Kidney (tissue), 14 donors: ENCODE data around the gene TMEM192. TPM values are rescaled to one million over a fixed set of nuclear protein-coding genes. Genes with fewer than 3 reads are reported as not detected.
"Not testable (repeated sequence)": the region's sequence is repeated elsewhere in the genome, so short reads cannot be mapped to it uniquely, and the experiment has no call there.

Source experiments
- DNase-seq, 5 donors: peaks; one replicate each; pipeline ENCODE4 v3.0.0-alpha.2; 2013 to 2020
- FAIRE-seq: peaks from 2 replicates; lab custom pipeline; 2012; peaks lifted over from hg19 to GRCh38; lab: Jason Lieb, UNC
- H3K27ac ChIP-seq, 2 donors: one replicate each; pipeline ENCODE4 v1.7.0; 2013; ENCODE audit warnings: low read depth in 2 of 2, low read length in 2 of 2, inconsistent platforms in 1 of 2
- H3K27me3 ChIP-seq: one replicate; pipeline ENCODE4 v1.7.1; 2013; ENCODE audit warnings: low read length, inconsistent platforms; ENCODE audit not compliant: control insufficient read depth, insufficient read depth
- H3K36me3 ChIP-seq, 3 donors: one replicate each; pipeline versions ENCODE4 v1.7.0 to v1.7.1; 2013; ENCODE audit warnings: low read length in 3 of 3, control low read depth in 1 of 3, inconsistent platforms in 1 of 3; ENCODE audit not compliant: insufficient read depth in 3 of 3, control insufficient read depth in 2 of 3
- H3K4me1 ChIP-seq, 3 donors: one replicate each; pipeline versions ENCODE4 v1.7.0 to v1.7.1; 2013; ENCODE audit warnings: low read length in 3 of 3, inconsistent platforms in 1 of 3, low read depth in 1 of 3; ENCODE audit not compliant: control insufficient read depth in 2 of 3, insufficient read depth in 2 of 3
- H3K4me3 ChIP-seq, 3 donors: one replicate each; pipeline versions ENCODE4 v1.7.0 to v1.8.1; 2013; ENCODE audit warnings: low read length in 3 of 3, control low read depth in 1 of 3, inconsistent platforms in 1 of 3
- H3K9ac ChIP-seq, 3 donors: one replicate each; pipeline versions ENCODE4 v1.7.0 to v1.7.1; 2013; ENCODE audit warnings: low read length in 3 of 3, control low read depth in 1 of 3, inconsistent platforms in 1 of 3
- H3K9me3 ChIP-seq, 3 donors: one replicate each; pipeline versions ENCODE4 v1.7.0 to v1.7.1; 2013; ENCODE audit warnings: low read length in 3 of 3, control low read depth in 1 of 3, inconsistent platforms in 1 of 3; ENCODE audit not compliant: control insufficient read depth in 2 of 3, insufficient read depth in 1 of 3
- intact Hi-C: fragments of 100-400 bp; cut with DNase I; formaldehyde crosslinking; loops from one replicate; pipeline ENCODE4 v1.11.1; 2022
- polyA plus RNA-seq: library from polyadenylated mRNA; stranded (reverse); fragments of 350-450 nt; fragmentation: Illumina TruSeq; extraction: RNeasy Lipid Tissue Mini Kit (QIAGEN cat#74804); gene quantifications from one replicate; pipeline ENCODE4 v1.2.3, GENCODE V29; 2014; ENCODE audit warnings: low read depth, low replicate concordance; ENCODE audit not compliant: insufficient read depth
- total RNA-seq: library from RNA; stranded (reverse); fragmentation: NEBNext Ultra II Directional; extraction: Animal tissue kit (Norgen Biotek cat#: 25700); gene quantifications from one replicate; pipeline ENCODE4 v1.2.1, GENCODE V29; 2021
- TF ChIP-seq, protein P1 (sequence below): IDR thresholded peaks from 3 replicates; pipeline ENCODE4 v1.5.1; 2012; ENCODE audit warnings: mild to moderate bottlenecking, moderate library complexity, borderline replicate concordance; ENCODE audit not compliant: insufficient read depth; ENCODE audit errors: extremely low read depth
- donor health status: control.
- donor health status: control.
- donor health status: control.
- donor health status: control.
- donor health status: control.
- donor health status: DM: yes; HTN: yes; CAD: no.
- donor health status: Normal renal cell carcinoma (clear cell type).

The TMEM192 gene
- total and polyA plus RNA-seq, 2 donors from 2014 or later: 14.9 to 19.6 TPM

DNA sequence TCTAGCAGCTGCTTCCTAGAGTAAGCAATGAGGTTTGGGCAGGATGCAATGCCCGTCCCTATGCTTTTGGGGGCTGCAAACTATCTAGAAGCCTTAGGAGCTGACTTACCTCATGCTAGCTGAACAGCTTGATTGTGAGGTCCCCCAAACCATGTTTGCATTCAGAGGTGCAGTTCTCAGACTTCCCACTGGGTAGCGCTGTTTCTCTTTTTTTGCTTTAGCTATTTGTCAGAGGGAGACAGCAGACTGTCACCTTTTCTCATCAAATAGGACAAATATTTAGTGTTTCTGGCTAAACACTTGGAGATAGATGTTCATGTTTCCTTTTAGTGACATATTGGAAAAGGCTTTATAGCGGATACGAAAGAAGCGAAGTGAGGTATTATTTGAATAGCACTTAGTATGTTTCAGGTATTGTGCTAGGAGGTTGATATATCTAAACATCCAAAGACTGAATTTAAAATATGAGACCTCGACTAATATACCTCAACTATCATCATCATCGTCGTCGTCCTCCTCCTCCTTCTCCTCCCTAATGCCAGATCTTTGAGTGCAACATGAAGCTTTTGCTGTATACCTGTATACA, 18.7 kb upstream of the TMEM192 start:
- DNase-seq: peak in 4 of 5 donors; percentile 68 to 75 (median 72)

DNA sequence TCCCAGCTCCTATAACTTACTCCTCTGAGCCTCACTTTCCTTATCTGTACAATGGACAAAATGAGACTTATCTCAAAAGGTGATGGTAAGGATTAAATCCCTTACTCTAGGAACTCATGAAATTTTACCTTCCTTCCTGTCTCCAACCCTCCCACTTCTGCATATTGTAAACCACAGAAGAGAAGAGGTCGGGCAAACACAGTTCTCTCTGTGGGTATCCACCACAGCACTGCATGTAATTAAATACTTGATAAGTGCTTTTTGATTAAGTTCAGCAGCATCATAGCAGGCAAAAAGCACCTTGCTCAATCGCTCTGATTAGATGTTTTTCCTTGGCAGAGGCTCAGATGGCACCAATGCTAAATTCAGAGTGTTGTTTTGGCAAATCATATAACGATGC, 17.3 kb upstream of the TMEM192 start:
- no peak overlapping the region for H3K4me3 ChIP-seq
- H3K36me3 ChIP-seq: no peaks in the 10 kb centered on the region
- TF ChIP-seq, protein P1, sequence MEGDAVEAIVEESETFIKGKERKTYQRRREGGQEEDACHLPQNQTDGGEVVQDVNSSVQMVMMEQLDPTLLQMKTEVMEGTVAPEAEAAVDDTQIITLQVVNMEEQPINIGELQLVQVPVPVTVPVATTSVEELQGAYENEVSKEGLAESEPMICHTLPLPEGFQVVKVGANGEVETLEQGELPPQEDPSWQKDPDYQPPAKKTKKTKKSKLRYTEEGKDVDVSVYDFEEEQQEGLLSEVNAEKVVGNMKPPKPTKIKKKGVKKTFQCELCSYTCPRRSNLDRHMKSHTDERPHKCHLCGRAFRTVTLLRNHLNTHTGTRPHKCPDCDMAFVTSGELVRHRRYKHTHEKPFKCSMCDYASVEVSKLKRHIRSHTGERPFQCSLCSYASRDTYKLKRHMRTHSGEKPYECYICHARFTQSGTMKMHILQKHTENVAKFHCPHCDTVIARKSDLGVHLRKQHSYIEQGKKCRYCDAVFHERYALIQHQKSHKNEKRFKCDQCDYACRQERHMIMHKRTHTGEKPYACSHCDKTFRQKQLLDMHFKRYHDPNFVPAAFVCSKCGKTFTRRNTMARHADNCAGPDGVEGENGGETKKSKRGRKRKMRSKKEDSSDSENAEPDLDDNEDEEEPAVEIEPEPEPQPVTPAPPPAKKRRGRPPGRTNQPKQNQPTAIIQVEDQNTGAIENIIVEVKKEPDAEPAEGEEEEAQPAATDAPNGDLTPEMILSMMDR: no peak
- no peaks in the 10 kb centered on the region for H3K4me1 ChIP-seq
- FAIRE-seq (no peak), DNase-seq (no peak)
- no peak overlapping the region for H3K9ac ChIP-seq
- no peaks in the 10 kb centered on the region for H3K27me3 ChIP-seq
- no peaks in the 10 kb centered on the region for H3K9me3 ChIP-seq
- intact Hi-C loops: loop anchor here (10.0 kb wide), 1 partner anchor 215 kb away; no protein-coding TSS in a partner anchor
- no peak overlapping the region for H3K27ac ChIP-seq

More for the DNA sequence above, 18.7 kb upstream of the TMEM192 start:
- no peaks in the 10 kb centered on the region for H3K27me3 ChIP-seq
- TF ChIP-seq, protein P1: peak; percentile 90
- H3K27ac ChIP-seq: no peak overlapping the region
- no peak overlapping the region for H3K4me3 ChIP-seq
- no peaks in the 10 kb centered on the region for H3K9me3 ChIP-seq
- no peaks in the 10 kb centered on the region for H3K4me1 ChIP-seq
- intact Hi-C loops: loop anchor here (10.0 kb wide), 1 partner anchor 213 kb away; no protein-coding TSS in a partner anchor
- no peaks in the 10 kb centered on the region for H3K36me3 ChIP-seq
- FAIRE-seq: no peak
- no peak overlapping the region for H3K9ac ChIP-seq

- FAIRE-seq, H3K4me1 ChIP-seq, intact Hi-C loops, H3K27ac ChIP-seq, H3K9ac ChIP-seq, H3K4me3 ChIP-seq, H3K27me3 ChIP-seq, H3K36me3 ChIP-seq, H3K9me3 ChIP-seq: not testable (repeated sequence)
- peak in 1 of 5 donors; percentile 59 for DNase-seq
Observed at GRCh38 chr4:165125869-165126499, 13.3 kb upstream of the TMEM192 start.

DNA sequence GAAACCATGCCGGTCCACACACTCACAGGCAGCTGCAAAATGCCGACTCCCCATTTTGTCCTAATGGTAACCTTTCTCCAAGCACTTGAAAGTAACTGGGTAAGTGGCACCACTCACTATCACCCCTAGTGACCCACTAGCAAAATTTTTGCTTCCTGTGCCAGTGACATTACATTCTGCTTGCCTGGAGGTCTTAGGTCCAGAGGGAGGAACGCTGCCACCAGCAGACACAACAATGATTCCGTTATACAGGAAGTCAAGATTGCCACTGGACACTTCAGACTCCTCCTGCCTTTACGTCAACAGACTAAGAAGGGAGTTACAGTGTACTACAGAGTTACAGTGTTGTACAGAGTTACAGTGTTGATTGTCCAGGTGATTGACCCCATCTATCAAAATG, 11.8 kb upstream of the TMEM192 start:
- H3K36me3 ChIP-seq: no peaks in the 10 kb centered on the region
- TF ChIP-seq, protein P1: no peak

More for the DNA sequence above, 11.8 kb upstream of the TMEM192 start:
- Histone ChIP-seq H3K9me3 (no peaks in the 10 kb centered on the region), H3K4me3 (peak overlapping the region in 1 of 3 donors; percentile 64), H3K27ac (no peak overlapping the region), H3K4me1 (no peaks in the 10 kb centered on the region), H3K9ac (no peak overlapping the region), H3K27me3 (no peaks in the 10 kb centered on the region)
- DNase-seq (peak in 3 of 5 donors; percentile 13 to 37 (median 17)), FAIRE-seq (no peak)
- intact Hi-C loops: no loop called here
